H1 (cell line): ENCODE results near the gene SAFB2. TPM values are rescaled to one million over a fixed set of nuclear protein-coding genes. Genes with fewer than 3 reads are reported as not detected.

Source experiments
- KDM4A ChIP-seq: IDR thresholded peaks from one replicate; pipeline ENCODE4 v1.7.1; 2012; ENCODE audit warnings: low read depth, mild to moderate bottlenecking, moderate library complexity, low read length, inconsistent platforms; ENCODE audit not compliant: severe bottlenecking
- MAFK ChIP-seq: IDR thresholded peaks from 2 replicates; pipeline ENCODE4 v1.6.1; 2012; ENCODE audit warnings: low read depth, mild to moderate bottlenecking, improper control_type of control experiment, low read length
- NRF1 ChIP-seq: IDR thresholded peaks from 2 replicates; pipeline ENCODE4 v1.6.1; 2011; ENCODE audit warnings: mild to moderate bottlenecking, low read depth, low read length, improper control_type of control experiment
- SIN3A ChIP-seq, 2 experiments: IDR thresholded peaks in 1 of 2; conservative IDR thresholded peaks in 1 of 2; 2 replicates each; pipeline ENCODE4 v1.6.1; 2011 to 2012; ENCODE audit warnings: low read length in 2 of 2, improper control_type of control experiment in 1 of 2, low read depth in 1 of 2, mild to moderate bottlenecking in 1 of 2
- polyA plus RNA-seq, 7 experiments: library from polyadenylated mRNA; depleted of rRNA in 3 of 7; stranded (reverse) in 5 of 7; unstranded in 2 of 7; fragments of >200 nt in 5 of 7; fragments of 200-250 nt in 2 of 7; gene quantifications; 1 replicate in 5 of 7; 2 replicates in 1 of 7; 4 replicates in 1 of 7; pipeline versions ENCODE4 v1.2.1 to v1.2.3, GENCODE V29; 2011 to 2013; ENCODE audit warnings: missing spikeins in 2 of 7, mixed read lengths in 2 of 7
- total RNA-seq: library from RNA; stranded (reverse); fragmentation: NEBNext Ultra II Directional; extraction: Animal tissue kit (Norgen Biotek cat#: 25700); gene quantifications from 2 replicates; pipeline ENCODE4 v1.2.1, GENCODE V29; 2021
- TF ChIP-seq, protein P1 (sequence below): IDR thresholded peaks from 2 replicates; pipeline ENCODE4 v1.6.1; 2012; ENCODE audit warnings: inconsistent platforms

The SAFB2 gene
- total and polyA plus RNA-seq, 2 of the 8 experiments (the other 6 are each of a cell fraction or from before 2014, with no cell fraction given): 14.8 to 63.8 TPM

GRCh38 chr19:5585461-5586299 is 36.9 kb downstream of the SAFB2 start (continued):
- TF ChIP-seq, protein P1, sequence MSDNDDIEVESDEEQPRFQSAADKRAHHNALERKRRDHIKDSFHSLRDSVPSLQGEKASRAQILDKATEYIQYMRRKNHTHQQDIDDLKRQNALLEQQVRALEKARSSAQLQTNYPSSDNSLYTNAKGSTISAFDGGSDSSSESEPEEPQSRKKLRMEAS: no peak
- TF ChIP-seq SIN3A (conservative IDR thresholded peaks at IDR 0.05 in 1 of 2, IDR thresholded peaks at IDR 0.05 in 1 of 2; ENCODE audit: low read depth in 1 of 2, low read length in 2 of 2): peak in 1 of 2 experiments; percentile 6; a peak in 1 of 4 replicates
- TF ChIP-seq NRF1: no peak
- no peak for TF ChIP-seq KDM4A
- TF ChIP-seq MAFK: no peak
